LoVo (cell line): ENCODE data around the gene TNS1.

ENCODE experiments used
- DNase-seq: peaks from one replicate; pipeline ENCODE4 v3.0.0-alpha.2; 2016; ENCODE audit warnings: low spot score

TNS1 gene

GRCh38 chr2:217980036-217980435 lies 22.8 kb downstream of the TNS1 start:
- DNase-seq = no peak

DNA sequence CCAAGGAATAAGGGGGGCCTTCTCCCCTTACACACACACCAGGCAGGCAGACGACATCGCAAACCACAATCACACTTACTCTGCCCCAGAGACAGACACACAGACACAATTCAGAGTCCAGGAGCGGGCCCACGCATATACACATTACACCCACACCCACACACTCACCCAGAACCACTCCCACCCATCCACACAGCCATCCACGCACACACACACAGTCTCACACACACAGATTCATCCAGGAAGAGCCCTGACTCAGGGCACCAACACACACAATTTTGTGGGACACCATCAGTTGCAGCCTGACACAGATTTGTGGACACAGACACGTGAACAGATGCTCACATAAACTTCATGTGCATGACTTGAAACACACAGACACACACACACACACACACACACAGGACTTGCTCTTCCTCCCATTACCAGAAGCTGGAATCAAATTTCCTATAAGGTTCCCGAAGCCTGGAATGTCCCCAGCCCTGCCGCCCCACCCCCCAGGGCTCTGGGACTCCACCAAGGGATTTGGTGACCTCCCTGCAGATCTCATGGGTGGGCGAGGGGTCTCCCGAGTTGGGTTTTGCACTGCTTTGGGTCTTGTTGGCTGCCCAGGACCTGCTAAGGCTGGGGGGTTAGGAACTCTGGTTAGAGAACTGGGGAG lies 23.5 kb downstream of the TNS1 start:
- DNase-seq = no peak

DNA sequence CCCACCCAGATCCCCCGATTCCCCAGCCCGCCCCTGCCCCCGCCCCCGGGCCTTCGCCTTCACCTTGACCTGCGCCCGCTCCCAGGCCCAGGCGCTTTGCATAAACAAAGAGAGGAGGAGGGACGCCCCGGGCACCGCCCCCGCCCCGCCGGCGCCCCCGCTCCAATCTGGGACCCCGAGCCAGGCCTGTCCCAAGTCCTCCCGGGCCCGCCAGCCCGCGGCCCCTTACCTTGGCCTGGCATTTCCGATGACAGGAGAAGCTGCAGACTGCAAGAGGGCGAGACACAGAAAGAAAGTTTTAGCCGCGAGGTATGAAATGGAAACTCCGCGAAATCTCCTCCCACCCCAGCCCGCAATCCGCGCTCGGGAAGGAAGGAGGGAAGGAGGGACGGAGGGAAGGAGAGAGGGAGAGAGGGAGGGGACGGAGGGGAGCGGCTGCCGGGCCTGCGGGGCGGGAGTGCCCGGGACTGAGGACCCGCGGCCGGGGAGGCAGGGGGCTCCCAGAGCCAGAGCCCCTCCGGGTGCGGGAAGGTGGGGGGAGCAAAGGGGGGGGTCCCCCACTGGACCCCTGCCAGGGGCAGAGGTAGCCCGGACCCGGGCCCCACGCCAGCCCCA lies 24.2 kb downstream of the TNS1 start:
- no peak for DNase-seq

GRCh38 chr2:217977840-217978535 lies 24.8 kb downstream of the TNS1 start:
- DNase-seq = no peak

DNA sequence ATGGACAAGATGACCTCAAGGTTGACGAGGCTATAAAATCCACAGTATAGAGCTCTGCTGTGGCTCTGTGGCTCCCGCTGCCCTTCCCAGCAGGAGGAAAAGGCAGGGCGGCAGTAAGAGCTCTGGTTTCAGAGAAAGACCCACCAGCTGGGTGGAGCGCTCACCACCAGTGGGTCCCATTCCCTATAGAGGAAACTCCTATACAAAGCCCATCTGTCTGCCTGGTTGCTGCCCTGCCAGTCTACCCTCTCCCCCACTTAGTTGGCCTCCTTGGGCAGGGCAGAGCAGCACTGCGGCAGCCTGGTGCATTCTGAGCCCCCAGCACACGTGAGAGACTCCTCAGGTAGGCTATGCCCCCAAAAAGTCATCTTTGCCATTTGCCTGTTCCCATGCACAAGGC lies 26.5 kb downstream of the TNS1 start:
- DNase-seq = no peak

GRCh38 chr2:217975626-217976025 lies 27.2 kb downstream of the TNS1 start:
- no peak for DNase-seq

DNA sequence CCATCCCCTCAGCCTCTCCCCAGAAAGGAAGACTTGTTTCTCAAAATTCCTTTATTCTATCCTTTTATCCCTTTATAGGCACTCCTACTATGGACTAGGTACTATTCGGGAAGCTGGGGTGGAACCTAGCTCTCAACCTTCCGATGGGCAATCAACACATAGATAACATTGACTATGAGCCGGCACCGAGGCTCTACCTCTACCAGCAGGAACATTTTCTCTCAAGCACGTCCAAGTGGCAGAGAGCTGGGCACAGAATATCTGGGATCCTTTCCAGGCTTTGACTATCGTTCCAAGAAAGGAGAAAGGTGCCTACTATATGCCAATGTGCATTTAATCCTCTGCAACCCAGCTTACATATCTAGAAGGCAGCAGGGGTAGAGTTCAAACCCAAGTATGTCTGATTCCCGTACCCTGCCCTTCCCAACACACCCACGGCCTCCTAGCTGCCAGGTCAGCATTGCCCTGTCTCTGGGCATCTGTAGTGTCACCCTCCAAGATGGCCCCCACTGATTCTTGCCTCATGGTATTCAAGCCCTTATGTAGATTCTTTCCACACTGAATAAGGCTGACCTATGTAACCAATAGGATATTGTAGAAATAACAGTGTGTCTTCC lies 28.3 kb downstream of the TNS1 start:
- no peak for DNase-seq

GRCh38 chr2:217973008-217973787 lies 29.6 kb downstream of the TNS1 start:
- no peak for DNase-seq

DNA sequence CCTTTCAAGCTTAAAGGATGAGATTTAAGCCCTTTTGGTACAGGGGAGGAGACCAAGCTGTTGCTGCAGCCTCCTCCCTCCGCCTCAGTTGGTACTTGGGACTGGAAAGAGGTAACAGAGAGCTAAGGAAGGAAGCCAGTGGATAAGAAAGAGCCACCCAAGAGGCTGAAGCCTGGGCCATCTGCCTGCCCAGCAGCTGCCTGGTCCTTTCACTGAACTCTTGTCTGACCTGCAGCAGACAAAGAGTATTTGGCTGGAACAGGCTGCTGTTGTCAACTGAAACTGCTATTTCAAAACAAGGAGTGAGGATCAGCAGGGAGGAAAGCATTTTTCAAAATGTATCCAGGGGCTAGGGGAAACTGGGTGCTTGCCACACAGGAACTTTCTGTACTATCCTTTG lies 30.3 kb downstream of the TNS1 start:
- no peak for DNase-seq

DNA sequence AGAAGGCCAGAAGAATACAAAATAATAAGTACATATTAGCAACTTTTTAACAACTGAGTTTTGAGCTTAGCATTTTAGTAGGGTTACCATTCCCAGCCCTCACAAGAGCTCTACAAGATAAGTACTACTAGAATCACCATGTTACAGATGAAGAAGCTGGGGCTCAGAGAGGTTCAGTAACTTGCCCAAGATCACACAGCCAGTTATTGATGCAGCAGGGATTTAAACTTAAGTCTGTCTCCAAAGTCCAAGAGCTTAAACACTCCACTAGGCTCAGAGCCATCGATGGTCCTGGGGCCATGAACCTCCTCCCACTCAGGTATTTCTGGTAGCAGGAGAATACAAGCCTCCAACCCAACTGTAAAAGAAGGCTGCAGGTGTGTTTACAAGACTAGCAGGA lies 30.8 kb downstream of the TNS1 start:
- no peak for DNase-seq

DNA sequence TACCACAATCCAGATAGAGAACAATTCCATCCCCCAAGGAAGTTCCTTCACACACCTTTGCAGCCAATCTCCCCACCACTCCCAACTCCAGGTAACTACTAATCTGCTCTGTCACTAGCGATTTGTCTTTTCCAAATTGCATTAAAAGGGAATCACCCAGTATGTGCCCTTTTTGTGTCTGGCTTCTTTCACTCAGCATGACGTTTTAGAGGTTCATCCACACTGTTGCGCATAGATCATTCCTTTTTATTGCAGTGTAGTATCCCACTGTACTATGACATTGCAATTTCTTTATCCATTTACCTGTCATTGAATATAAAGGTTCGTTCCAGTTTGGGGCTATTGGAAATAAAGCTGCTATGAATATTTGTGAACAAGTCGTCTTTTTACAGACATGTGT lies 31.6 kb downstream of the TNS1 start:
- DNase-seq = no peak

GRCh38 chr2:217970206-217970605 lies 32.6 kb downstream of the TNS1 start:
- DNase-seq = no peak

GRCh38 chr2:217969588-217969987 lies 33.2 kb downstream of the TNS1 start:
- no peak for DNase-seq

- DNase-seq = no peak
Observed at GRCh38 chr2:217968023-217968422, 34.8 kb downstream of the TNS1 start.

- DNase-seq = no peak
Observed at GRCh38 chr2:217966423-217967070, 36.2 kb downstream of the TNS1 start.

- DNase-seq = no peak
Observed at GRCh38 chr2:217964275-217965161, 38.3 kb downstream of the TNS1 start.

DNA sequence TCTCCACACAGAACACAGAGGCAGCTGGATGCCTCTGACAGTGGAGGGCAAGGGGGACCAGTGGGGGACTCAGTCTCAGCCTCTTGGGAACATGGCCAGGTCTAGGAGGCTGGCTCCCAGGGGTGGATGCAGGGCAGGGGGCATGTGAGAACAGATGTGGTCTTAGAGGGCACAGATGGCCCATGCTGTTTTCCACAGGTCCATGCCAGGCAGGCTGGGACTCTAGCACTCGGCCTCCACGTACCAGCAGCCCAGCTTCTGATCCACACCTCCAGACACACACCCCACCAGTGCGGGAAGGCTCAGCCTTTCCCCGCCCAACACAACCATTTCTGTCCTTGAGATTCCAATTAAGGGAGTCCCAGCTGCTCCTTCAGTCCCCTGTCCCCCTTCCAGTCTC lies 42.4 kb downstream of the TNS1 start:
- DNase-seq = no peak

DNA sequence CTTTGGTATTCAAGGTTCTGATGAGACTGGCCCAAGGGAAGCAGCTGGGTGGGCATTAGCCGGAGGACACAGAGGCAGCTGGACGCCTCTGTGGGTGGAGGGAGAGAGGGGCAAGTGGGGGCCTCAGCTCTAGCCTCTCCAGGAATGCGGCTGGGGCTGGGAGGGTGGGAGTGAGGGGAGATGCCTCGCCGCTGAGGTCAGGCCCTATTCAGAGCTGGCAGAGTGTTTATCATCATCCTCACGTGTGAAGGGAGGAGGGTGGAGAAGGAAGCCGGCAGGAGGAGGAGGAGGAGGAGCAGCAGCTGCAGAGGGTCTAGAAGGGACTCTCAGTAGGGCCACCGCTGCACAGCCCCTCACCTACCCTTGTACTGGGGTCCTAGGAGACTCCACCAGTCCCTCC lies 43.1 kb downstream of the TNS1 start:
- no peak for DNase-seq

- no peak for DNase-seq
Observed at GRCh38 chr2:217958884-217959225, 43.9 kb downstream of the TNS1 start.

GRCh38 chr2:217958206-217958883 lies 44.5 kb downstream of the TNS1 start:
- no peak for DNase-seq
